ENCODE measurements around the gene UCKL1.
A peak's percentile ranks its signal among the peaks of the same experiment; 100 is the strongest.

UCKL1 gene

GRCh38 chr20:63958964-63959698 lies 2.9 kb upstream of the UCKL1 start:
- DNase-seq (ENCODE audit: low read depth in 2 of 2): no peak

- no peak for DNase-seq (ENCODE audit: low read depth in 2 of 2)
Measured at GRCh38 chr20:63958471-63958870, 2.3 kb upstream of the UCKL1 start.

GRCh38 chr20:63957690-63958441 lies 1.6 kb upstream of the UCKL1 start:
- no peak for DNase-seq (ENCODE audit: low read depth in 2 of 2)

- peak; percentile 53 to 60 for DNase-seq (ENCODE audit: low read depth in 2 of 2)
Measured at GRCh38 chr20:63957004-63957689, 931 bp upstream of the UCKL1 start.

- no peak for DNase-seq (ENCODE audit: low read depth in 2 of 2)
Measured at GRCh38 chr20:63956664-63957003, 418 bp upstream of the UCKL1 start.

- DNase-seq (ENCODE audit: low read depth in 2 of 2): no peak
Measured at GRCh38 chr20:63955281-63955826, 862 bp downstream of the UCKL1 start.

GRCh38 chr20:63953764-63954429 lies 2.3 kb downstream of the UCKL1 start:
- no peak for DNase-seq (ENCODE audit: low read depth in 2 of 2)

- no peak for DNase-seq (ENCODE audit: low read depth in 2 of 2)
Measured at GRCh38 chr20:63952769-63953168, 3.4 kb downstream of the UCKL1 start.

- DNase-seq (ENCODE audit: low read depth in 2 of 2): no peak
Measured at GRCh38 chr20:63952210-63952535, 4.0 kb downstream of the UCKL1 start.

GRCh38 chr20:63951398-63952209 lies 4.6 kb downstream of the UCKL1 start:
- DNase-seq (ENCODE audit: low read depth in 2 of 2): no peak

GRCh38 chr20:63950701-63951397 lies 5.4 kb downstream of the UCKL1 start:
- no peak for DNase-seq (ENCODE audit: low read depth in 2 of 2)

- DNase-seq (ENCODE audit: low read depth in 2 of 2): no peak
Measured at GRCh38 chr20:63947638-63948456, 8.4 kb downstream of the UCKL1 start.

- no peak for DNase-seq (ENCODE audit: low read depth in 2 of 2)
Measured at GRCh38 chr20:63946986-63947637, 9.1 kb downstream of the UCKL1 start.

- no peak for DNase-seq (ENCODE audit: low read depth in 2 of 2)
Measured at GRCh38 chr20:63945921-63946920, 10.0 kb downstream of the UCKL1 start.

- no peak for DNase-seq (ENCODE audit: low read depth in 2 of 2)
Measured at GRCh38 chr20:63945031-63945658, 11.1 kb downstream of the UCKL1 start.

GRCh38 chr20:63944078-63944941 lies 11.9 kb downstream of the UCKL1 start:
- no peak for DNase-seq (ENCODE audit: low read depth in 2 of 2)

- DNase-seq (ENCODE audit: low read depth in 2 of 2): no peak
Measured at GRCh38 chr20:63943808-63944077, 12.5 kb downstream of the UCKL1 start.
